Measurements from ENCODE around the gene PRSS12. TPM values are rescaled to one million over a fixed set of nuclear protein-coding genes. Genes with fewer than 3 reads are reported as not detected.

PRSS12 gene
- total RNA-seq, 4 donors from 2014 or later = under 0.01 to 1.4 (median 0.48) TPM

GRCh38 chr4:118322831-118323502, 29.8 kb downstream of the PRSS12 start:
- intact Hi-C loops (cut with DNase I) = no loop called here
- no peaks in the 10 kb centered on the region for H3K36me3 ChIP-seq

GRCh38 chr4:118318931-118319330, 33.9 kb downstream of the PRSS12 start:
- Histone ChIP-seq H3K9me3 (no peaks in the 10 kb centered on the region), H3K27me3 (no peaks in the 10 kb centered on the region), H3K36me3 (no peaks in the 10 kb centered on the region), H3K27ac (replicated peaks in 1 of 4) (no peak overlapping the region), H3K4me3 (no peak overlapping the region), H3K4me1 (no peaks in the 10 kb centered on the region)
- WGBS = 90% methylated on average over 1 of the region's 1 CpG
- TF ChIP-seq POLR2A (IDR thresholded peaks at IDR 0.05; ENCODE audit: low read depth) (no peak), EP300 (IDR thresholded peaks at IDR 0.05) (no peak), CTCF (IDR thresholded peaks at IDR 0.05) (no peak), POLR2AphosphoS5 (IDR thresholded peaks at IDR 0.05) (no peak)
- intact Hi-C loops (cut with DNase I) = no loop called here
- DNase-seq (ENCODE audit: extremely low spot score) = no peak

More at GRCh38 chr4:118322831-118323502, 29.8 kb downstream of the PRSS12 start:
- H3K27me3 ChIP-seq = no peaks in the 10 kb centered on the region
- H3K4me3 ChIP-seq = no peak overlapping the region
- no peaks in the 10 kb centered on the region for H3K4me1 ChIP-seq
- no peak overlapping the region for H3K27ac ChIP-seq (replicated peaks in 1 of 4)
- H3K9me3 ChIP-seq = no peaks in the 10 kb centered on the region
- WGBS = 67% methylated on average over 5 of the region's 5 CpGs
- no peak for TF ChIP-seq EP300 (IDR thresholded peaks at IDR 0.05)
- TF ChIP-seq CTCF (IDR thresholded peaks at IDR 0.05) = no peak
- no peak for TF ChIP-seq POLR2A (IDR thresholded peaks at IDR 0.05; ENCODE audit: low read depth)
- TF ChIP-seq POLR2AphosphoS5 (IDR thresholded peaks at IDR 0.05) = no peak
- DNase-seq (ENCODE audit: extremely low spot score) = no peak

GRCh38 chr4:118317691-118318090, 35.1 kb downstream of the PRSS12 start:
- no peaks in the 10 kb centered on the region for H3K36me3 ChIP-seq
- no peaks in the 10 kb centered on the region for H3K27me3 ChIP-seq
- H3K27ac ChIP-seq (replicated peaks in 1 of 4) = no peak overlapping the region
- H3K4me1 ChIP-seq = no peaks in the 10 kb centered on the region
- DNase-seq (ENCODE audit: extremely low spot score) = no peak
- TF ChIP-seq POLR2AphosphoS5 (IDR thresholded peaks at IDR 0.05) (no peak), CTCF (IDR thresholded peaks at IDR 0.05) (no peak), POLR2A (IDR thresholded peaks at IDR 0.05; ENCODE audit: low read depth) (no peak), EP300 (IDR thresholded peaks at IDR 0.05) (no peak)
- WGBS = 88% methylated on average over 2 of the region's 2 CpGs
- no peak overlapping the region for H3K4me3 ChIP-seq
- intact Hi-C loops (cut with DNase I) = no loop called here
- H3K9me3 ChIP-seq = no peaks in the 10 kb centered on the region

- Histone ChIP-seq H3K9me3 (no peaks in the 10 kb centered on the region), H3K4me1 (no peaks in the 10 kb centered on the region), H3K4me3 (no peak overlapping the region), H3K27me3 (no peaks in the 10 kb centered on the region), H3K36me3 (no peaks in the 10 kb centered on the region), H3K27ac (replicated peaks in 1 of 4) (no peak overlapping the region)
- 84% methylated on average over 2 of the region's 2 CpGs for WGBS
- no peak for TF ChIP-seq EP300 (IDR thresholded peaks at IDR 0.05)
- TF ChIP-seq POLR2AphosphoS5 (IDR thresholded peaks at IDR 0.05) = no peak
- no peak for TF ChIP-seq POLR2A (IDR thresholded peaks at IDR 0.05; ENCODE audit: low read depth)
- no peak for TF ChIP-seq CTCF (IDR thresholded peaks at IDR 0.05)
- intact Hi-C loops (cut with DNase I) = no loop called here
- no peak for DNase-seq (ENCODE audit: extremely low spot score)
Measured at GRCh38 chr4:118314221-118314620, 38.6 kb downstream of the PRSS12 start.

GRCh38 chr4:118313098-118313497, 39.7 kb downstream of the PRSS12 start:
- Histone ChIP-seq H3K27ac (replicated peaks in 1 of 4) (no peak overlapping the region), H3K27me3 (no peaks in the 10 kb centered on the region), H3K36me3 (no peaks in the 10 kb centered on the region), H3K4me3 (no peak overlapping the region), H3K4me1 (no peaks in the 10 kb centered on the region), H3K9me3 (no peaks in the 10 kb centered on the region)
- intact Hi-C loops (cut with DNase I) = no loop called here
- TF ChIP-seq POLR2AphosphoS5 (IDR thresholded peaks at IDR 0.05) = no peak
- TF ChIP-seq EP300 (IDR thresholded peaks at IDR 0.05) = no peak
- TF ChIP-seq CTCF (IDR thresholded peaks at IDR 0.05) = no peak
- no peak for TF ChIP-seq POLR2A (IDR thresholded peaks at IDR 0.05; ENCODE audit: low read depth)
- 69% methylated on average over 6 of the region's 6 CpGs for WGBS
- no peak for DNase-seq (ENCODE audit: extremely low spot score)

Measured in esophagus muscularis mucosa (tissue), 4 donors.